Immature natural killer cell (primary cell): ENCODE data around the gene EIF3A. TPM values are rescaled to one million over a fixed set of nuclear protein-coding genes. Genes with fewer than 3 reads are reported as not detected.
"Not testable (repeated sequence)": the region's sequence is repeated elsewhere in the genome, so short reads cannot be mapped to it uniquely, and the experiment has no call there.

ENCODE experiments used
- DNase-seq, 3 donors: peaks; one replicate each; pipeline ENCODE4 v3.0.0; 2022; ENCODE audit warnings: mixed read lengths in 1 of 3
- H3K27ac Mint-ChIP-seq, 6 donors: one replicate each; pipeline ENCODE4 v1.8.0; 2020; ENCODE audit warnings: mixed read lengths in 6 of 6, mild to moderate bottlenecking in 5 of 6, inconsistent platforms in 4 of 6, moderate library complexity in 3 of 6
- H3K27me3 Mint-ChIP-seq, 3 donors: one replicate each; pipeline ENCODE4 v1.8.0; 2020 to 2021; ENCODE audit warnings: low read depth in 3 of 3, mild to moderate bottlenecking in 3 of 3, mixed read lengths in 3 of 3, moderate library complexity in 3 of 3, inconsistent platforms in 1 of 3
- H3K36me3 Mint-ChIP-seq, 3 donors: one replicate each; pipeline ENCODE4 v1.8.0; 2020; ENCODE audit warnings: mixed read lengths in 3 of 3, inconsistent platforms in 2 of 3, mild to moderate bottlenecking in 2 of 3
- H3K4me1 Mint-ChIP-seq, 2 donors: one replicate each; pipeline ENCODE4 v1.8.0; 2020; ENCODE audit warnings: inconsistent platforms in 2 of 2, mild to moderate bottlenecking in 2 of 2, mixed read lengths in 2 of 2, moderate library complexity in 1 of 2
- H3K4me3 Mint-ChIP-seq, 5 donors: one replicate each; pipeline ENCODE4 v1.8.0; 2020; ENCODE audit warnings: mild to moderate bottlenecking in 5 of 5, mixed read lengths in 5 of 5, inconsistent platforms in 3 of 5, moderate library complexity in 3 of 5
- H3K9me3 Mint-ChIP-seq, 6 donors: one replicate each; pipeline ENCODE4 v1.8.0; 2020; ENCODE audit warnings: mild to moderate bottlenecking in 6 of 6, mixed read lengths in 6 of 6, inconsistent platforms in 4 of 6, moderate library complexity in 3 of 6
- polyA plus RNA-seq, 3 donors: library from polyadenylated mRNA; unstranded; fragments of 300-500 nt; fragmentation: Illumina TruSeq; gene quantifications; one replicate each; pipeline ENCODE4 v1.2.3, GENCODE V29; 2021

EIF3A gene
- 10 to 100 TPM; 19.9 to 61.2 (median 21.4) TPM for polyA plus RNA-seq

DNA sequence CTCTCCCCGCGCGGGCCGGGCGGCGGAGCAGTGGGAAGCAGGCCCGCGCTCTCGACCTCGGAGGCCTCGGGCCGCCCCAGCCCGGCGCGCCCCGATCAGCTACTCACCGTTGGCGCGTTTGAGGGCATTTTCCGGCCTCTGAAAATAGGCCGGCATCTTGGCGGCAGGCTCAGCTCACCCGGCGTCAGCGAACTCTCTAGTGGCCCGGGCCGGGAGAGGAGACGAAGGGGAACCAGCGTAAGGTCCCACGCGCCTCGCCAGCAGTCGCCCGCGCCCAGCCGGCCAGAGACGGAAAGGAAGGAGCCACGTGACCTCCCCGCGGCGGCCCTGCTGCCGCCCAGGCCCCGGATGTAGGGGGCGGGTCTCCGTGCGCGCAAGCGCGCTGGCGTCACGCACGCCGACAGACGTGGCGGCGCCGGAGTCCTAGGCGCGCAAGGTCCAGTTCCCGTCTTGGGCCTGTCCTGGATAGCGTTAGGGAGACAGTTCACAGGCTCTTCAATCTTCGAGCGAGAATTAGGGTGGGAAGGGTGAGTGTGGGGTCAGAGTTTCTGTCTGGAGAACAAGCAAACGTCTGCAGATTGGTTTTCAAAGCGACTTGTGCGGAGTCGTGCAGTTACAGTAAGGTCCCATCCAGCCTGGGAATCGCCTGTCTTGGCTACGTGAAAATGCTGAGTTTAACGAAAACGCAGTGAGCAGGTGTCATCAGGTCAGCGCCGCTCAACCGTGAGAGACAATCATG is at the start of gene EIF3A:
Gene EIF3A, minus strand, starts transcription at position 297 of the 739 bp plus-strand sequence. Its CDS starts 141 bp downstream, at position 156.
- Mint-ChIP-seq H3K36me3 (no peaks in the 10 kb centered on the region), H3K9me3 (no peaks in the 10 kb centered on the region), H3K4me1 (peaks cover 44 to 53% of the 10 kb centered on the region in 2 donors), H3K4me3 (peak within 1 kb of the TSS; percentile 96 to 98 (median 97)), H3K27ac (peak within 1 kb of the TSS; percentile 94 to 100 (median 98)), H3K27me3 (peaks cover 10 to 22% (median 22%) of the 10 kb centered on the region in 3 donors)
- DNase-seq: peak; percentile 93 to 94 (median 94)

GRCh38 chr10:119129721-119130120 is 49.1 kb upstream of the EIF3A start:
- Mint-ChIP-seq H3K36me3 (peaks cover 27 to 42% (median 27%) of the 10 kb centered on the region in 3 donors), H3K9me3 (no peaks in the 10 kb centered on the region), H3K27ac (no peak overlapping the region), H3K4me1 (peaks cover 27 to 32% of the 10 kb centered on the region in 2 donors), H3K27me3 (peaks cover 0 to 3% (median 2%) of the 10 kb centered on the region in 3 donors), H3K4me3 (no peak overlapping the region)
- no peak for DNase-seq

GRCh38 chr10:119125942-119126341 is 45.3 kb upstream of the EIF3A start:
- Mint-ChIP-seq H3K4me3 (no peak overlapping the region), H3K36me3 (peaks cover 24 to 45% (median 28%) of the 10 kb centered on the region in 3 donors), H3K27me3 (peaks cover 0 to under 1% (median 0%) of the 10 kb centered on the region in 3 donors), H3K27ac (no peak overlapping the region), H3K4me1 (peaks cover 11 to 13% of the 10 kb centered on the region in 2 donors), H3K9me3 (no peaks in the 10 kb centered on the region)
- no peak for DNase-seq

DNA sequence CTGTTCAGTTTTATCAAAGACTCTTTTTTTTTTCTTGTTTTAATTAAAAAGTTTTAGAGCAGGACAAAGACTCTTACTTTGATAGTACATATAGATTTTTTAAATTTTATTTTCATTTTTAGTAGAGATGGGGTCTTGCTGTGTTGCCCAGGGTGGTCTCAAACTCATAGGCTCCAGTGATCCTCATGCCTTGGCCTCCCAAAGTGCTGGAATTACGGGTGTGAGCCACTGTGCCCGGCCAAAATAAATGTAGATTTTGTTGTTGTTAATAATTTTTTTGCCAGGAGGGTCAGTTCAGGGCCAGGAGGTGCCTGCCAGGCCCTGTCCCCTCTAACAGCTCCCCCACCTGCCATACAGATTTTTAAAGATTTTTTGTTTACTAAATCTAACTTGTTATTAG is 40.3 kb upstream of the EIF3A start:
- peaks cover 6 to 17% (median 14%) of the 10 kb centered on the region in 3 donors for H3K36me3 Mint-ChIP-seq
- no peaks in the 10 kb centered on the region for H3K27me3 Mint-ChIP-seq
- H3K4me1 Mint-ChIP-seq: peaks cover 17 to 23% of the 10 kb centered on the region in 2 donors
- no peak for DNase-seq
- H3K27ac Mint-ChIP-seq: peak overlapping the region in 5 of 6 donors; percentile 60 to 85 (median 82)
- H3K4me3 Mint-ChIP-seq: peak overlapping the region in 3 of 5 donors; percentile 45 to 72 (median 65)
- no peaks in the 10 kb centered on the region for H3K9me3 Mint-ChIP-seq

GRCh38 chr10:119120413-119120867 is 39.8 kb upstream of the EIF3A start:
- no peaks in the 10 kb centered on the region for H3K9me3 Mint-ChIP-seq
- peaks cover 4 to 16% (median 12%) of the 10 kb centered on the region in 3 donors for H3K36me3 Mint-ChIP-seq
- DNase-seq: peak; percentile 65 to 75 (median 69)
- no peaks in the 10 kb centered on the region for H3K27me3 Mint-ChIP-seq
- H3K4me1 Mint-ChIP-seq: peaks cover 17 to 23% of the 10 kb centered on the region in 2 donors
- peak overlapping the region; percentile 45 to 72 (median 57) for H3K4me3 Mint-ChIP-seq
- H3K27ac Mint-ChIP-seq: peak overlapping the region; percentile 60 to 85 (median 81)

- peaks cover 17 to 23% of the 10 kb centered on the region in 2 donors for H3K4me1 Mint-ChIP-seq
- H3K4me3 Mint-ChIP-seq: peak overlapping the region in 2 of 5 donors; percentile 5 to 29
- peak overlapping the region in 4 of 6 donors; percentile 16 to 85 (median 63) for H3K27ac Mint-ChIP-seq
- no peak for DNase-seq
- H3K36me3 Mint-ChIP-seq: peaks cover 8 to 16% (median 12%) of the 10 kb centered on the region in 3 donors
- no peaks in the 10 kb centered on the region for H3K9me3 Mint-ChIP-seq
- no peaks in the 10 kb centered on the region for H3K27me3 Mint-ChIP-seq
Observed at GRCh38 chr10:119119400-119119799, 38.8 kb upstream of the EIF3A start.

- Mint-ChIP-seq H3K4me3 (no peak overlapping the region), H3K36me3 (peaks cover 12 to 23% (median 12%) of the 10 kb centered on the region in 3 donors), H3K9me3 (no peaks in the 10 kb centered on the region), H3K27me3 (no peaks in the 10 kb centered on the region), H3K4me1 (peaks cover 17 to 23% of the 10 kb centered on the region in 2 donors), H3K27ac (no peak overlapping the region)
- no peak for DNase-seq
Observed at GRCh38 chr10:119118231-119118630, 37.6 kb upstream of the EIF3A start.

GRCh38 chr10:119116326-119116951 is 35.8 kb upstream of the EIF3A start:
- Mint-ChIP-seq H3K27ac (no peak overlapping the region), H3K27me3 (no peaks in the 10 kb centered on the region)

DNA sequence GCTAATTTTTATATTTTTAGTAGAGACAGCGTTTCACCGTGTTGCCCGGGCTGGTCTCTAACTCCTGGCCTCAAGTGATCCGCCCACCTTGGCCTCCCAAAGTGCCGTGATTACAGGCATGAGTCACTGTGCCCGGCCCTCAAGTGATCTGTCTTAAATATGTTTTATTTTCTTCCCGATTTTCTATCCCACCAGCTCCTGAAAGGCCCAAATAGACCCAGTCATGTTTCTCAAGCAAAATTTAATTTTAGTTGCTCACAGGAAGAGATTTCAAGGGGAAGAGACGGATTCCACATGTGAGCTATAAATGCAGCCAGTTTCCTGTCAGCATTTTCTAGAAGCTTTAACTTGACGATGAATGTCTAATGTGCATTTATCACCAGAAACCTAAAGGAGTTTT is 35.3 kb upstream of the EIF3A start:
- H3K4me3 Mint-ChIP-seq: no peak overlapping the region
- H3K27me3 Mint-ChIP-seq: no peaks in the 10 kb centered on the region
- H3K4me1 Mint-ChIP-seq: peaks cover 13 to 16% of the 10 kb centered on the region in 2 donors
- H3K36me3 Mint-ChIP-seq: peaks cover 7 to 20% (median 14%) of the 10 kb centered on the region in 3 donors
- H3K27ac Mint-ChIP-seq: no peak overlapping the region
- H3K9me3 Mint-ChIP-seq: no peaks in the 10 kb centered on the region
- no peak for DNase-seq

More at GRCh38 chr10:119116326-119116951, 35.8 kb upstream of the EIF3A start:
- H3K4me1 Mint-ChIP-seq: peaks cover 13 to 17% of the 10 kb centered on the region in 2 donors
- no peak overlapping the region for H3K4me3 Mint-ChIP-seq
- H3K9me3 Mint-ChIP-seq: no peaks in the 10 kb centered on the region
- no peak for DNase-seq
- H3K36me3 Mint-ChIP-seq: peaks cover 7 to 20% (median 14%) of the 10 kb centered on the region in 3 donors

GRCh38 chr10:119113751-119114732 is 33.4 kb upstream of the EIF3A start:
- H3K27ac Mint-ChIP-seq: peak overlapping the region in 1 of 6 donors; percentile 51
- no peaks in the 10 kb centered on the region for H3K4me1 Mint-ChIP-seq
- H3K4me3 Mint-ChIP-seq: no peak overlapping the region
- no peaks in the 10 kb centered on the region for H3K9me3 Mint-ChIP-seq
- peaks cover 14 to 24% (median 14%) of the 10 kb centered on the region in 3 donors for H3K36me3 Mint-ChIP-seq
- H3K27me3 Mint-ChIP-seq: no peaks in the 10 kb centered on the region
- DNase-seq: no peak

GRCh38 chr10:119112056-119112455 is 31.4 kb upstream of the EIF3A start:
- peaks cover 9 to 26% (median 14%) of the 10 kb centered on the region in 3 donors for H3K36me3 Mint-ChIP-seq
- H3K27ac Mint-ChIP-seq: no peak overlapping the region
- DNase-seq: no peak
- H3K27me3 Mint-ChIP-seq: no peaks in the 10 kb centered on the region
- no peak overlapping the region for H3K4me3 Mint-ChIP-seq
- H3K9me3 Mint-ChIP-seq: no peaks in the 10 kb centered on the region
- no peaks in the 10 kb centered on the region for H3K4me1 Mint-ChIP-seq

DNA sequence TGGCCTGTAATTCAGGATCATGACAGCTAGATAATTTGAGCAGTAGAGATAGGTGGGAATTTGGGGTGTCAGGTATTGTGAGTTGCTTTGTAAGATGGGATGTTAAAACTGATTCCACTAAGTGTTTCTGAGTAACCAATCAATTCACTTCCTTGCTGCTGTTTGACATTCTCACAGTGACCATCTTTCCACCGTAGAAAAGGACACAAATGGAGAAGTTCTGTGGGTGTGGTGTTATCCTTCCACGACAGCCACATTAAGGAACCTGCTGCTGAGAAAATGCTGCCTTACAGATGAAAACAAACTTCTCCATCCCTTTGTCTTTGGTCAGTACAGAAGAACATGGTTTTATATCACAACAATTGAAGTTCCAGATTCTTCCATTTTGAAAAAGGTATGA is 27.2 kb upstream of the EIF3A start:
- H3K36me3 Mint-ChIP-seq: peaks cover 7 to 13% (median 9%) of the 10 kb centered on the region in 3 donors
- not testable (repeated sequence) for H3K9me3 Mint-ChIP-seq, DNase-seq, H3K27me3 Mint-ChIP-seq, H3K27ac Mint-ChIP-seq, H3K4me3 Mint-ChIP-seq
- peaks cover 12 to 14% of the 10 kb centered on the region in 2 donors for H3K4me1 Mint-ChIP-seq

- not testable (repeated sequence) for H3K27ac Mint-ChIP-seq, H3K9me3 Mint-ChIP-seq, H3K27me3 Mint-ChIP-seq, H3K4me3 Mint-ChIP-seq, DNase-seq
- peaks cover 12 to 14% of the 10 kb centered on the region in 2 donors for H3K4me1 Mint-ChIP-seq
- peaks cover 5 to 12% (median 9%) of the 10 kb centered on the region in 3 donors for H3K36me3 Mint-ChIP-seq
Observed at GRCh38 chr10:119107106-119107505, 26.5 kb upstream of the EIF3A start.
